MM.1S (cell line): ENCODE data around the gene PUS1.

Experiments
- EZH2 ChIP-seq: fragments of 300-600 bp; sonication (generic); optimal IDR thresholded peaks from 2 replicates; pipeline ENCODE3; 2017; ENCODE audit warnings: low read depth, mild to moderate bottlenecking, antibody characterized with exemption, low read length, mixed read lengths
- TF ChIP-seq, protein P1 (sequence below): fragments of 300-600 bp; sonication (generic); IDR thresholded peaks from 2 replicates; pipeline ENCODE4 v1.5.1; 2016; ENCODE audit warnings: antibody characterized with exemption, low read length, mixed read lengths

GRCh38 chr12:131893605-131894312 is 35.3 kb upstream of the PUS1 start:
- TF ChIP-seq, protein P1, sequence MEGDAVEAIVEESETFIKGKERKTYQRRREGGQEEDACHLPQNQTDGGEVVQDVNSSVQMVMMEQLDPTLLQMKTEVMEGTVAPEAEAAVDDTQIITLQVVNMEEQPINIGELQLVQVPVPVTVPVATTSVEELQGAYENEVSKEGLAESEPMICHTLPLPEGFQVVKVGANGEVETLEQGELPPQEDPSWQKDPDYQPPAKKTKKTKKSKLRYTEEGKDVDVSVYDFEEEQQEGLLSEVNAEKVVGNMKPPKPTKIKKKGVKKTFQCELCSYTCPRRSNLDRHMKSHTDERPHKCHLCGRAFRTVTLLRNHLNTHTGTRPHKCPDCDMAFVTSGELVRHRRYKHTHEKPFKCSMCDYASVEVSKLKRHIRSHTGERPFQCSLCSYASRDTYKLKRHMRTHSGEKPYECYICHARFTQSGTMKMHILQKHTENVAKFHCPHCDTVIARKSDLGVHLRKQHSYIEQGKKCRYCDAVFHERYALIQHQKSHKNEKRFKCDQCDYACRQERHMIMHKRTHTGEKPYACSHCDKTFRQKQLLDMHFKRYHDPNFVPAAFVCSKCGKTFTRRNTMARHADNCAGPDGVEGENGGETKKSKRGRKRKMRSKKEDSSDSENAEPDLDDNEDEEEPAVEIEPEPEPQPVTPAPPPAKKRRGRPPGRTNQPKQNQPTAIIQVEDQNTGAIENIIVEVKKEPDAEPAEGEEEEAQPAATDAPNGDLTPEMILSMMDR: no peak
- no peak for TF ChIP-seq EZH2
